ENCODE results near the gene BLOC1S2.
"Not testable (repeated sequence)": the region's sequence is repeated elsewhere in the genome, so short reads cannot be mapped to it uniquely, and the experiment has no call there.

Gene BLOC1S2

DNA sequence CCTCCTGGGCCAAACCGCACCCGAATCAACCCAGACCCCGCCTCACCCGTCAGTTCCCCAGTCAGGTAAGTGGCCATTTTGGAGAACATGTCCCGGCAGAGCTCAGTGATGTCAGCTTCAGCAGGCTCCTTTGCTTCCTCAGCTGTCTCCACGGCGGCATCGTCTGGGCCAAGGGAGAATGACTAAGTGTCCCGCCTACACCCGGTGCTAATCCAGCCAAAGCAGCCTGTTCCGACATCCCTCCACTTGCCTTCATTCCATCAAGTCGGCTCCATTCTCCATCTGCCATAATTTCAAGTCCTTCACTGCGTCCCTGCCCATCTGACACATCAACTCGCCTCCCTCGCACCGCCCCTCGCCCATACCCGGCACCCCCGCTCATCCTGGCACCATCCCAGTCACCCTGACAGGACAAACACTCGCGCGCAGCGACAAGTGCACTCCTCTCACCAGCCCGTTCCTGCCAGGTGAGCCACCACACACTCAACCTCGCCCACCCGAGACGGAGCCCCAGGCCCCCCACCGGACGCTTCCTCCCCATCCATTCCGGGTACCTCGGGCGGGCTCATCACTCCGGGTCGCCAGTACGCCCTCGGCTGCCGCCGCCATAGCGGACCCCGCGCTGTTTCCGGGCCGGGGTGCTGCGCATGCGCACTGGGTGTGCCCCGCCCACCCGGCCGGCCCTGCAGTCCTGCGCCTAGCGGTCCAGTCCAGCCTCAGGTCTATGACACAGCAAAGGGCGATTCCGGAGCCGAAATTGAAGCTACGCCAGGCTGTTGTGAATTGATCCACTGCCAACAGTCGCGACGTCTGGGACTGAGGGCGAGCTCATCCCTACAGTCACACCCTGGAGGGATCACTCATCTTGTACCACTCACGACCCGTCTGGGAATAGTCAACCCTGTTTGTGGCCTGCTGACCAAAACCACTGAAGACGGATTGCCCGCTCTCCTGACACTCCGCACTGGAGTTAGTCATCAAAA is at the start of gene BLOC1S2:
Gene BLOC1S2, minus strand, starts transcription at position 630 of the 983 bp plus-strand sequence. Its CDS starts 21 bp downstream, at position 609.
- DNase-seq: peak; percentile 80 to 96

DNA sequence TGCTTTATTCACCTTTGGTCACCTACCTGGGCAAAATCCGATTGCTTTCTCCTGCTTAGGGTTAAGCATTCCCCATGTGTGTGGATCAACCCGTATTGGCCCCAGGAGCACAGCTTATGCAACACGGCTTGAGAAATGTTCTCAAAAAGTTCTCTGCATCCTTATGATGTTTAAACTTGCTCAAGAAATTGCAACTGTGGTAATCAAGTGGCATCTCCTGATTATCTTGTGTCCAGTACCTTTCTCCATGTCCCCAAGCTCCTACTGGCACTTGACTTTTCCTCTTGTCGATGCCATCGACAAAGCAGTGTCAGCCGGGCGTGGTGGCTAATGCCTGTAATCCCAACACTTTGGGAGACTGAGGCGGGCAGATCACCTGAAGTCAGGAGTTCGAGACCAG is 48.3 kb upstream of the BLOC1S2 start:
- DNase-seq: no peak

DNA sequence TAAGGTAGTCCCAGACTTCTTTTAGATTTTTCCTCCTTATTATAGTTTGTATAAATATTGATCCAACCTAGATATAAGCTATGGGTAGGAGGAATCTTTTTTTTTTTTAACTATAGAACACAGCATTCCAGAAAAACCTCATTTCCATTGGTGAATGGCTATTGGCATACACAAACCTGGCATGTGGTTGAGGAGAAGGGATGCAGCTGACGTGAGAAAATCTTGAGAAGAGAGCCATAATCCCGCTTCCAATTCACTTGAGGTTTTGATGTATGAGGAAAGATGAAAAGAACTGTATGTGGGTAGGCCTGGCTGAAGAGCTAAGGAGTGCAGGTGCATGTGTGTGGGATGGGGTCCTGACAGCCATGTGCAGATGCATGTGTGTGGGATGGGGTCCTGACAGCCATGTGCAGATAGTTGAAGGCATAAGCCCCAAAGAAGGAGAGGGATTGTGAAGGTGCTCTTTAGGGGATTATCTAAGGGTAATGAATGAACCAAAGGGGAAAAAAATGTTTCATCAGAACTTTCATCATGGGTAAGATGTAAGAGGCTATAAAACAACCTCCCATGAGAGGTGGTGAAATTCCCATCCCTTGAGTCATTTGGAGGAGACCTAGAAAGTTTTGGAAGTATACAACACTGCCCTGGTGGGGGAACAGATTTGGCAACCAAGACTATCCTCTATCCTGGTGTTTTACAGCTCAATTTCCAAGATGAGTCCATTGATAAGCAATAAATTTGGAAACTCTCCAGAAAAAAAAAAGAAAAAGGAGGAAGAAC is 47.4 kb upstream of the BLOC1S2 start:
- no peak for DNase-seq

DNA sequence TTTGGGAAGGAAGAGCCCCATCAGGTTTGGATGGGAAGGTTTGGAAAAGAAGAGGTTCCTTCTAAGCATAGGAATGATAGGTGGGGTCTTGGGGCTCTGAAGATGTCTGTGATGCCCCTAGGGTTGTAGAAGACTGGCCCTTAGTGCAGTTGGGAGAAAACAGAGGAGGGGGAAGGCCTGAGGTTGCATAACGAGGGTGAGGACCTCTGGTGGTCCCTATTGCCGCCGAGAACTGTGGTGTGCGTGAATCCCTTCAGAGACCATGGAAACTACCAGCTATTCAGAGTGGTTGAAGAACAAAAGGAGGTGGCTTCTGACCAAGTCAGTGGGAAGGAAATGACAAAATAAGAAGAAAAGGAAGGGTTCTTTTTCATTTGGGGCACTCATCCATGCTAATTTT is 46.6 kb upstream of the BLOC1S2 start:
- DNase-seq: no peak

DNA sequence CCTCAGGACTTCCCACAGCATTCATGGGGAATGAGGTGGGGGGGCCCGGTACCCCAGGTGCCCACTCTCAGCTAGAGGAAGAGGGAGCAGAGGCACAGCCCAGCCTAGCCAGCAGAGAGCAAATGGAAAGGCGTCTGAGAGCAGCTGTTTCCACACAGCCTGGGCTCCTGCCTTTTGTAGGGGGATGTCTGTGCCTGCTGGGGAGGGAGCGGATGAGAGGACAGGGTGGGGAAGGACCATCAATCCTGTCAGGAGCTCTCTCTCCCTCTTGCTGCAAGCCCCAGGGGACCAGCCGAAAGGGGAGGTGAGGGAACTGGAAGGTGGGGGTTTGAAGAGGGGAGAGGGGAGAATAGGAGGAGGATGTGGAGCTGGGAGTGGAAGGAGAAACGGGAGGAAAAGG is 43.6 kb upstream of the BLOC1S2 start, which contains the start of gene PKD2L1:
Gene PKD2L1, minus strand, starts transcription at position 150 of the 400 bp plus-strand sequence. Its CDS starts 125 bp downstream, at position 25.
- DNase-seq: no peak

DNA sequence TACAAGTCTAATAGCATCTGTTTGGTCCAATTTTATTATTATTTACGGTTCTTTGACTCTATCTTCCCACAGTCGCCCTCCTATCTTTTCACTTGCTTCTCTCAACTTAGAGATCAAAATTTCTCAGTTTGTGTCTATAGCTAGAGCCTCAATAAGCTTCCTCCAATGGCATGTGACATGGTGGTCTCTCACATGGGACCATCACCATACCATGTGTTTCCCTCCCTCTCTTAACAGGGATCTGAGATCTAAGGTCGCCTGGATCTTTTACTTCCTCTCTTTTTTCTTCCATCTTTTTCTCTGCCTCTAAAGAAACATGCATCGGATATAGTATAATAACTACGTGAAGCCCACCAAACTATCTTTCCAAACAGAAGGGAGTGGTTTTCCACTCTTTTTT is 41.7 kb upstream of the BLOC1S2 start:
- no peak for DNase-seq

DNA sequence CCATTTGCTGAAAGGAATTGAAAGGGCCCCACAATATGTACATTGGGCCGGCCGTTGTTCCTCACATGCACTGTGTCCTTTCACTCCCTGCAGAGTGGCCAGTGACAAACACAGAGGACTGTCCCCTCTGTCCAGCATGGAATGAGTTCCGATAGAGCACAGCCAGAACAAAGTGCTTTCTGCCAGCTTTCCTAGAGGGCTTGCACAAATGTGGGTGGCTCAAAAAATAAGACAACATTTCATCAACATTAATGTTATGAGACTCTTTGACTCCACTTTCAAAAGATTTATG is 41.2 kb upstream of the BLOC1S2 start:
- no peak for DNase-seq

DNA sequence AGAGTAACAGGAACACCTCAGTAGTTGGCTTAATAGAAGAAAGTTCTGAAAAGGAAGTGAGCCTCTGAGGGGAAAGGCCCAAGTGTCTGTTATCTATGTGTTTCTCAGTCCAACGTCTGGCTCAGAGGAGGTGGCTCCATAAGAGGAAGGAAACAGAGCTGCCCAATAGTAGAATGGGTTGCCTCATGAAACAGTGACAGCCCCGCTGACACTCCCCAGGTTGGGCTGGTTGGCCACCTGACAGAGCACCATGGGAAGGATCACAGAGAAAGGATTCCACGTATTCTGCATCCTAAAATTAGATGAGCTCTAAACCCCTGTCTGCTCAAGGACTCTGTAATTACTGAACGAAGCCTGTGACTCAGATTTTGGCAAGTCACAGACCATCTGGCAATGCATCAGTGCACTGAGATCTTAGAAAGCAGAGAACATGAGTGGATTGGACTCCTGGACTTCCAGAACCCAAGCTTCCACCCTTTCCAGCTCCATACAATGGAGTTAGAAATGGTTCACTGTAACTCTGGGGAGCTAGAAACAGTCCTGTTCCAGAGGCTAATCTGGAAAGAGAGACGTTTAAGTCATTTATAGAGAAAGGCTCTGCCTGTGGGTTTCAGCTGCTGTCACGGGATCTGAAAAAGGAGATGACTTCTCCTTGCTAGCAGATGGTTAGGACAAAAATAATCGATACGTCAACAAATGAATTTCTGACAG is 40.7 kb upstream of the BLOC1S2 start:
- peak in 1 of 2 donors; percentile 26 for DNase-seq

DNA sequence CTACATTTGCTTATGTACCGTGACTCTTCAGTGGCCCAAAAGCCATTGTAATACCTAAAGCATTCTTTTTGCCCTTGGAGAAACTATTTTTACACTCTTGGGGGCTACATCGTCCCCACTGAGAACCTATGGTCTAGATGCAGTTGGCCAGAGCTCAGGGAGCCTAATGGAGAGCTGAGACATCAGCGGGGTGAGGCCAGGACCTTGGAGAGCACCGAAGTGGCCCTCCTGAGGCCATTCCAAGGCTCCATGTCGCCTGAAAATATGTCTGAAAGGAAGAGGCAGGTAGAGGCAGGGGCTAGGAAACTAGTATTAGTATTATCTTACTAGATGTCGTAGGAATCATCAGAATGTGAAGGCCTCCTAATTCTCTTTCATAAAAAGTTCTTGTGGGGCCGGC is 38.7 kb upstream of the BLOC1S2 start:
- no peak for DNase-seq

DNA sequence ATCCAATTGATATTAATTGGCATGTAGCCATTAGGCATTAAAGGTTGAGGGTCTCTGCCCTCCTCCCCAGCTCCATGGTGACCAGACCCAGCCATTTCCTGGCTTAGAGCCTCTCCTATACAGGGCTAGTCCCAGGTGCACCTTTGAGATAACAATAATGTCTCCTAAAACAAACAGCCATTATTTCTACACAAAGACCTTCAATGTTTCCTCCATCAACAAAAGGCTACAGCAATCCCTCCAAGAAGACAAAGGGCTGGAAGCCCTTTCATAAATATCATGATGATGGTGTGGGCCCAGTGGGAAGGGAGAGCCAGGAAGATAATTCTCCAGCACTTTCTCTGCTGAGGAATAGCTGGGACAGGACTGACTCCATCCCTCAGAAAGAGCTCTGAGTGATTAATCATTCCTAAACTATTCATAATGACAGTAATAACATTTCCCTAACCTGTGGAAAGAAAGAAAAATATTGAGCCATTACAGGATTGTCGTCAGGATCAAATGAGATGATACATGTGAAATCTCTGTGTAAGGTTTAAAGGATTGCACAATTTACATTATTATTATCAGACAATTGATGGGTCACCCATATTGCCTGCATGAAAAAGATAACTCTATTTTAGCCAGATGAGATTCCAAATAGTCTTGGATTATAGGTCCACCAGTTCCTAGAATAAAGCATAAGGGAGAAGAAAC is 33.4 kb upstream of the BLOC1S2 start:
- no peak for DNase-seq

DNA sequence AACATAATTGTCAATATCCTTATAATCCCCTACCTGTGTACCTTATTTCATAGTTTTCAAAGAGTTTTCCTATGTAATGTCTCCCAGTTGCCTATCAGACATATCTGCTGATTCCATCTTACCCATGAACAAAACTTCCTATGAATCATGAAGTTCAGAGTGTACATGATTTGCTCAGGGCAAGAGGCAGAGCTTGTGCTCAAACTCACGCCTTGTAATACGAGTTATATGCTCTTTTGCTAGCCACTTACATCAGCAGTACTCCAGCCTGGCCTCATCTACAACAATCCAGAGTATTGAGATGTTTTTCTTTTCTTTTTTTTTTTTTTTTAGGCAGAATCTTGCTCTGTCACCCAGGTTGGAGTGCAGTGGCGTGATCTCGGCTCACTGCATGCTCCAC is 31.7 kb upstream of the BLOC1S2 start:
- no peak for DNase-seq

DNA sequence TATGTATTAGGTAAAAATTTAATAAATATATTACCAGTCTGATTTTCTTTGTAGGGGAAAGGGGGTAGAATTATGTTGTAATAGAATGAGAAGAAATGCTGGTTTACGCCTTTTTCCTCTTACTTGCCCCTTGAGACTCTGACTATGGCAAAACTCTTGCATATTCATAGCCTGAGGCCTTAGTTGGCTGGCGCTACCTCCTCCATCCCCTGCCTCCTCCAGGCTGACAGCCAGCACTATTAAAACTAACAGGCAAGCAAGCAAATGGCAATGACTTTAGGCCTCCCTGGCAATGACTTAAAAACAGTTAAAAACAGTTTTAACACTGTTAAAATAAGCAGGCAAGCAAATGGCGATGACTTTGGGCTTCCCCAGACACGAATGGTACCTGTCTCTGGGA is 29.1 kb upstream of the BLOC1S2 start:
- no peak for DNase-seq

DNA sequence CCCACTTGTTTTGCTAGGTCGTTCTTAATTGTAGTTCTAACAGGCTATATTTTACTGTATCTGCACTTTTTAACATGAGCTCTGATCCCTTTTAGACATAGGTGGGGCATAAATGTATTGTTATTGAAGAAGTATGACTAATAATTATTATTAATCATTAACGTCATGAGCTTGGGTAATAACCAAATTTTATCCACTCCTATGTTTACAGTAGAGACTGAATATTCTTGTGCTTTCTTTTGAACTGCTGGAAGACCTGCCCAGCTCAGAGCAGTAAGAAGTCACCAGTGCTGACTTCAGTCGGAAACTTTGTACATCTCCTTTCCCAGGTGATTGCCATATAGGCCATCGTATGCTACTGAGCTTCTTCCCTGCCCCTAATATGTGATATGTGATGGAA is 24.8 kb upstream of the BLOC1S2 start:
- DNase-seq: no peak

DNA sequence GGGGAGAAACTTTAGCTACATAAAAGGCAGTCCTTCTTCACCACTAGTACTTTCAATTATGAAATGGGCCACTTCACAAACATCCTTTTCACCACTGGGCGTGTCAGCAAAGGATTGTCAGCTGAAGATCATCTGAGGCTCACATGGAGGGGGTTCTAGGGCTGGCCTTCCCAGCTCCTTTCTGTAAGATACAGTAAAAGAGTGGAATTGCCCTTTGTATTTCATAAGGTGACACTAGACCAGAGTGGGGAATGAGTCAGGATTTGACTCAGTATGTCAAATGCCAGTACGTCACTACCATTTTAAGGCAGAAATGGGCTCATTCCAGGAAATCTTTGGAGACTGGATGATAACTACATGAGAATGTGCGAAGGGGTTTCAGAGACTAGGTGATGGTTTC is 21.2 kb upstream of the BLOC1S2 start:
- no peak for DNase-seq

DNA sequence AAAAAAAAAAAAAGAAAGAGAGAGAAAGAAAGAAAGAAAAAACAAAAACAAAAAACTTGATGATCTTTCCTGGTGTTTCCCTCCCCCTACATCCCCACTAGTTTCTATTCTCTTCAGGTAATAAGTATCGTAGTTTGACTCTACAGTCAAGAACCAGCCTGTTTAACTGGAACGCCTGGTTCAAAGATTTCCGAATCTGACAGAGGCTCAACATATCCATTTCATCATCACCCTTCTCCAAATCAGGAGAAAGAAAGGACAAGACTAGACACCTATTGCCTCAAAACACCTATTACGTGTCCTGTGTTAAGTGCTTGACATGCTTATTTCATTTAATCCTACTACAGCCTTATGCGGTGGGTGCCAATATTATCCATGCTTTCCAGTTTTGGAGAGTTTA is 20.4 kb upstream of the BLOC1S2 start:
- no peak for DNase-seq

DNA sequence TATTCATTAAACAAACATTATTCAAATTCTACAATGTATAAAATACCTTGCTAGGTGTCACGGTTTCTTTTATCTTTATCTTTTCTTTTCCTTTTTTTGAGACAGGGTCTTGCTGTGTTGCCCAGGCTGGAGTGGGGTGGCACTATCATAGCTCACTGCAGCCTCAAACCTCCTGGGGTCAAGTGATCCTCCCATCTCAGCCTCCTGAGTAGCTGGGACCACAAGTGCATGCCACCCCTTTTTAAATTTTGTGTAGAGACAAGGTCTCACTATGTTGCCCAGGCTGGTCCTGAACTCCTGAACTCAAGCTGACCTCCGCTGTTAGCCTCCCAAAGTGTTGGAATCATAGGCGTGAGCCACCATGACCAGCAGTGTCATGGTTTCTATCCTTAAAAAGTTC is 17.9 kb upstream of the BLOC1S2 start:
- DNase-seq: no peak

DNA sequence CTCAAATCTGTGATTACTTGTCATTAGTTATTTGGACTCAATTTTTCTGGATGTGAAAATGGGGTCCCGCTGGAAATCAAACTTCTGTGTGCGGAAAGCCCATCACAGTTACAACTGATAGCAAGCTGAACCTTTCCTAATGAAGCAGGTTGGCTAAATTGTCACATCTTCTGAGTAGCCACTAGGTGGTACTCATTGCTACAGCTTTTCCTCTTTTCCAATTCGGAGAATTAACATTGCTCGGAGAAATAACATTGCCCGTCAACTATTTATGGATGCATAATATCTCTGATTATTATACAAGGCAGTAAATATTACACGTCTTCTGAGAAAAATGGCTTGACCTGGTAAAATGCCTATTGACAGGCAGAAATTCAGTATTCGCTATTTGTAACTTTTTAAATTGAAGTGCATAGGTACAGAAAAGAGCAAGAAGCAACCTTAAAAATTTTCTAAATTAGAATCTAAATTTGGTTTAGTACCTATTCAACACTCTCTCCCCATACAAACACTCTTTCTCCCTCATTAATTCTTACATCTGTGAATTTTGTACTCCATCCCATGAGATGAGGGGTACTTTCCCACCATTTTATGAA is 17.3 kb upstream of the BLOC1S2 start:
- DNase-seq: no peak

DNA sequence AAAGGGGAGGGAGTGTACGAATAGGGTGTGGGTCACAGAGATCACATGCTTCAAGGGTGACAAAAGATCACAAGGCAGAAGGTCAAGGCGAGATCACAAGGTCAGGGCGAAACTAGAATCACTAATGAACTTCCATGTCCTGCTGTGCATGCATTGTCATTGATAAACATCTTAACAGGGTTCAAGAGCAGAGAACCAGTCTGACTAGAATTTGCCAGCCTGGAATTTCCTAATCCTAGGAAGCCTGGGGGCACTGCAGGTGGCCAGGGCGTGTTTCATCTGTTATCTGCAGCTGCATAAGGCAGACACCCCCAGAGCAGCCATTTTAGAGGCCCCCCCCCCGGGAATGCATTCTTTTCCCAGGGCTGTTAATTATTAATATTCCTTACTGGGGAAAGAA is 14.6 kb upstream of the BLOC1S2 start:
- DNase-seq: not testable (repeated sequence)

DNA sequence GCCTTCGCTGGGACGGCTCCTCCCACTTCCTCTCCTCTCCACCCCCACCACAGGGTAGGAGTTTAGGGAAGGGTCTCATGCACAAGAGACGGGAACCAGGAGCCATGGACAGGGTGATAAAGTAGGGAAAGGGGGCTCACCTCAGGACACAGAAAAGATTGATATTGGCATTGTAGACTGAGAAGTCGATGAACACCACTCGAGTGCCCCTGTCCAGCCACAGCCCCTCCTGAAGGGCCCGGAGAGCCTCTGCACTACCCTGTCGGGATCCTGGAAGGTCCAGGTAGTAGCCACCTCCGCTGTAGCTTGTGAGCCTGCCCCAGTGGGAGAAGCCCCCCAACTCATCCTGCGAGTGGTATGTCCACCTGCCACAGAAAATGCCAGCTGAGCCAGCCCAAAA is 10.8 kb upstream of the BLOC1S2 start:
- no peak for DNase-seq

DNA sequence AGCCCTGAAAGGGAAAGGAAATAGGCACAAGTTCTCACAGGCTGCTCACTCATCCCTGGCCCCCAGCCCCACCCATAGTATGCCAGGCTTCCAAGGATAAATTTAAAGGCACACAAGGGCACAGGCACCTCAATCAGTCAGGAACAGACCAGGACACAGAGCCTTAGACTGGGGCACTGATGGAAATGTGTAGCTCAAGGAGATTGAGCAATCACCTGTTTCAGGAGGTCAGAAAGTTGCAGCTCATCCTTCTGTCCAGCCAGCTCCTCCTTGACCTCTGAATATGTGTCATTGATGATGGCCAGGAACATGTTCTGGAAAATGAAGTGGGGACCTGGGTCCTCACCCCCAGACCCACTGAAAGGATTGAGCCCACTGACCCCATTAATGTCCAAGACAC is 6.6 kb upstream of the BLOC1S2 start:
- DNase-seq: no peak

DNA sequence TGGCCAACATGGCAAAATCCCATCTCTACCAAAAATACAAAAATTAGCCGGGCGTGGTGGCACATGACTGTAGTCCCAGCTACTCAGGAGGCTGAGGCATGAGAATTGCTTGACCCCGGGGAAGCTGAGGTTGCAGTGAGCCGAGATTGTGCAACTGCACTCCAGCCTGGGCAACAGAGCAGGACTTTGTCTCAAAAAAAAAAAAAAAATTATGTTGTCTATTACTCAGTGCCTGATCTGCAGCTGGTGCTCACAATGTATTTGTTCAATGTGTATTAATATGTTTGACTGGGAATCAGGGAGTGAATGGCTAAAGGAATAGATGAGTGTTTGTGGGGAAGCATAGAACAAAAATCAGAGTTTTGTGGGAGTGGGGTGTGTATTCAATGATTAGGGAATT is 5.8 kb upstream of the BLOC1S2 start:
- not testable (repeated sequence) for DNase-seq

DNA sequence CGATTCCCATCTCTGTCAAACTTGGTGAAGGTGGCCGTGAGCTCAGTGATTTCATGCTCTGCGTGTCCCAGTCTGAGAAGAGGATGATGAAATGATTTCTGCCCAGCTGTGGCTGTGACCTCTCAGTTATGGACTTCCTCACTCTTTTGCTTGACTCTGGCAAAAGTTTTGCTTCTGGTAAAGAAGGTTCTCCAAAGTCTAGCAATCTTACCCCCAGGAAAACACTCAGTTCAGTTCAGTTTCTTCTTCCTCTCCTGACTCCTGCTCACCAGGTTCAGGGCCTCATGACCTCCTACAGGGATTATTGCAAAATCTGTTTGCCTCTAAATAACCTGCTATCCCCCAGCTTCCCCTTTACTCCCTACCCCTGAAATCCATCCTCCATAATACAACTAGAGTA is 4.9 kb upstream of the BLOC1S2 start:
- DNase-seq: no peak

Data from bone marrow (tissue), 2 donors.